GM21786 (cell line): ENCODE data around the gene AP5S1.
A peak's percentile ranks its signal among the peaks of the same experiment; 100 is the strongest.
"Not testable (repeated sequence)": the region's sequence is repeated elsewhere in the genome, so short reads cannot be mapped to it uniquely, and the experiment has no call there.

Experiments
- ATAC-seq: cut with Tn5 transposase; IDR thresholded peaks from one replicate; pipeline ENCODE4 v1.9.1; 2021; ENCODE audit not compliant: unreplicated experiment

The AP5S1 gene

DNA sequence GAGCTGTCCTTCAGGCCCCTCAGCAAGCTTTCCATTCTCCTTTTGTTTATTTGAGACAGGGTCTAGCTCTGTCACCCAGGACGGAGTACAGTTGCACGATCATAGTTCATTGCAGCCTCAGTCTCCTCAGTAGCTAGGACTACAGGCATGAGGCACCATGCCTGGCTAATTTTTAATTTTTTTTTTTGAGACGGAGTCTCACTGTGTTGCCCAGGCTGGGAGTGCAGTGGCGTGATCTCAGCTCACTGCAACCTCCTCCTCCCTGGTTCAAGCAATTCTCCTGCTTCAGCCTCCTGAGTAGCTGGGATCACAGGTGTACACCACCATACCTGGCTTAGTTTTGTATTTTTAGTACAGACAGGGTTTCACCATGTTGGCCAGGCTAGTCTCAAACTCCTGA, 31.1 kb upstream of the AP5S1 start:
- not testable (repeated sequence) for ATAC-seq

DNA sequence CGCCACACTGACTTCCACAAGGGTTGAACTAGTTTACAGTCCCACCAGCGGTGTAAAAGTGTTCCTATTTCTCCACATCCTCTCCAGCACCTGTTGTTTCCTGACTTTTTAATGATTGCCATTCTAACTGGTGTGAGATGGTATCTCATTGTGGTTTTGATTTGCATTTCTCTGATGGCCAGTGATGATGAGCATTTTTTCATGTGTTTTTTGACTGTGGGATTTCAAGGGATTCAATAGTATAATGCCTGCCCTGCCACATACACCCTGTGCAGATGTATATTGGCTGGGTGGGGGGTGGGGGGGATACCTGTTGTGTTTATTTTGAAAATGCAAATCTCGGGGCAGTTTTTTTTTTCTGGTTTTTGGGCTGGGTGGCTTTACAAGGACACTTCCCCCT, 26.2 kb upstream of the AP5S1 start:
- not testable (repeated sequence) for ATAC-seq

DNA sequence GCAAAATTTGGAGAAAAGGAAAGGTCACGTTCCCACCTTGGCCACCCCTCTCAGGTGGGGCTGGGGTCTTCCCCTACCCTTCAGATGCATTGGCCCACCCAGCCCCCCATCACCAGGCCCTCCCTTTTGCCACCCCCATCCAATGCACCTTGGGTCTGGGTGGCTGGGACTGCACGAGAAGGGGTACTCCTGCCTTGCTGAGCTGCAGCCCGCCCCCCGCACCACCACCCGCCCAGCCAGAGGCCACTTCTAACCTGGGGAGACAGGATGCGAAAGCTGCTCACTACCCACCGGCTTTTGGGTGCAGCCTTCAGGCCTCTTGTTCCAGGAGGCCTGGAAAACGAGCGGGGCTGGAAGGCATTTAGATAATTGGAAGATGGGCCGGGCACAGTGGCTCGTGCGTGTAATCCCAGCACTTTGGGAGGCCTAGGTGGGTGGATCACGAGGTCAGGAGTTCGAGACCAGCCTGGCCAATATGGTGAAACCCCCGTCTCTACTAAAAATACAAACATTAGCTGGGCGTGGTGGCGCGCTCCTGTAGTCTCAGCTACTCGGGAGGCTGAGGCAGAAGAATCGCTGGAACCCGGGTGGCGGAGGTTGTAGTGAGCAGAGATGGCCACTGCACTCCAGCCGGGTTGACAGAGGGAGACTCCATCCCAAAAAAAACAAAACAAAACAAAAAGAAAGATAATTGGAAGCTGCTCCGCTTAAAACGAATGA, 25.5 kb upstream of the AP5S1 start:
- no peak for ATAC-seq

DNA sequence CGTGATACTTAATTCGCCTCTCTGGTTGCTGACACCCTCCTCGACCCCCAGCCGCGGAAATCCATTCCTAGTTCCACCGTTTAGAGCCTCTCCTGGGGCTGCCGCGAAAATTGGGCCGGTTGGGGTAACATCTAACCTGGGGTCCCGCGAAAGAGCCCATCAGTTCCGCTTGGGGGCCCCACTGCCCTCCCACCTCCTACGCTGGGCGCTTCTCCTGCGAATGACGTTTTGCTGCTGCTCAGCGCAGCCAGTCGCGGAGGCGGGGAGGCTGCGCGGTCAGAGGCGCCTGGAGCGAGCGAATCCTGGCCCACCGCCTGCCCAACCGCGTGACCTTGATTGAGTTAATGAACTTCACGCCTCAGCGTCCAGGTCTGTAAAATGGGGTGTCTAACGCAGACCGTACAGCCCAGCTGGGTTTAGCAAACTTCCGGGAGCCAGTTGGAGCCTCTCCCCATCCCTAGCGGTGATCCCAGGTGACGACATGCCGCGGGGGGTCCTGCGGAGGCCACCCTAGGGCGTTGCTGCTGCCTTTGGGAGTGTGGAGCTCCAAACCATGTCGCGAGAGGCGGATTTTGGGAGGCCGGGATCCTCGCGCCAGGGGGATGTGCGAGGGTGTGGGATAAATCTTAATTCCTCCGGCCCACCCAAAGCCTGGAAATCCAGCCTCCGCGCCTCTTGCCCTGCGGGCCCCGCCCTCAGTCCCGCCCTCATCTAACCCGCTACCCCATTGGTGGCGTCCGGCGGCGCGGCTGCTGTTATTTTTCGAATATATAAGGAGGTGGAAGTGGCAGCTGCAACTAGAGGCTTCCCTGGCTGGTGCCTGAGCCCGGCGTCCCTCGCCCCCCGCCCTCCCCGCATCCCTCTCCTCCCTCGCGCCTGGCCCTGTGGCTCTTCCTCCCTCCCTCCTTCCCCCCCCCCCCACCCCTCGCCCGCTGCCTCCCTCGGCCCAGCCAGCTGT, 24.6 kb upstream of the AP5S1 start, which contains the start of gene CDC25B:
Gene CDC25B (plus strand): TSS at position 800 of the 958 bp plus-strand sequence. CDS start 222 bp downstream, outside the sequence.
- peak; percentile 57 for ATAC-seq

DNA sequence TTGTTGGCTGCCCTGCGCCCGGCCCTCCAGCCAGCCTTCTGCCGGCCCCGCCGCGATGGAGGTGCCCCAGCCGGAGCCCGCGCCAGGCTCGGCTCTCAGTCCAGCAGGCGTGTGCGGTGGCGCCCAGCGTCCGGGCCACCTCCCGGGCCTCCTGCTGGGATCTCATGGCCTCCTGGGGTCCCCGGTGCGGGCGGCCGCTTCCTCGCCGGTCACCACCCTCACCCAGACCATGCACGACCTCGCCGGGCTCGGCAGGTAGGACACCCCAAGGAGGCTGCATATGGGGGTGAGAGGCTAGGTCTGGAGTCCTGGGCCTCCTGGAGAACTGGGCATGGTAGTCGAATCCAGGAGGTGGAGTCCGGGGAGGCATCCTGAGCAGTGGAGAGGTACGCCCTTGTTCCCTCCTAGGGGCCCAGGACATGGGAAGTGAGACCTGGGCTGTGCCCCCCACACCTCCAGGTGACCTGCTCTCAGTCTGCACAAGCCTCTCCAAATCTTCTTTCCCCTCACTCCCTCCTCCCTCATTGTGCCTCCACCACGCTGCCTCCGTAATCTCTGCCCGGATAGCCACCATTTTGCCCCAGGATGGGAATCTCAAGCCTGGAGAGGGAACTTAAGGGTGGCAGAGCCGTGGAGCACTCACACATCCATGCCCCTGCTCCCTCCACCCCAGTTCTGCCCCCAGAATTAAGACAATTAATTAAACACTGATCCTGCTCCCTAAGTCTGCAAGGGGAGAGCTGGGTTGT, 23.7 kb upstream of the AP5S1 start:
- ATAC-seq = no peak

DNA sequence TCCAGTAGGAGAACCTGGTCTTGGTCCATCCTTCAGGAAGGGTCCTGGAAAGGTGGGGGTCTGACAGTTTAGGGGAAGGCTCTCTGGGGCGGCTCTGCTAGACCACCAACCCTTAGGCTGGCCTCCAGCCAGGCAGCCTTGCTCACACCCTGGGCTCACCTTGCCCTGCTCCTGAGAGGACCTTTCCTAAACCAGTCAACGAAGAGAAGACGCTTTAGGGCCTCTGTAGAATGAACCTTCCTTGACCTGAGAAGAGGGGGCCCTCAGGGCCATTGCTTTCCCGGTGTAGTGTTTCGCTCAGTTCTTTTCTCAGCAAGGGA, 23.2 kb upstream of the AP5S1 start:
- no peak for ATAC-seq

DNA sequence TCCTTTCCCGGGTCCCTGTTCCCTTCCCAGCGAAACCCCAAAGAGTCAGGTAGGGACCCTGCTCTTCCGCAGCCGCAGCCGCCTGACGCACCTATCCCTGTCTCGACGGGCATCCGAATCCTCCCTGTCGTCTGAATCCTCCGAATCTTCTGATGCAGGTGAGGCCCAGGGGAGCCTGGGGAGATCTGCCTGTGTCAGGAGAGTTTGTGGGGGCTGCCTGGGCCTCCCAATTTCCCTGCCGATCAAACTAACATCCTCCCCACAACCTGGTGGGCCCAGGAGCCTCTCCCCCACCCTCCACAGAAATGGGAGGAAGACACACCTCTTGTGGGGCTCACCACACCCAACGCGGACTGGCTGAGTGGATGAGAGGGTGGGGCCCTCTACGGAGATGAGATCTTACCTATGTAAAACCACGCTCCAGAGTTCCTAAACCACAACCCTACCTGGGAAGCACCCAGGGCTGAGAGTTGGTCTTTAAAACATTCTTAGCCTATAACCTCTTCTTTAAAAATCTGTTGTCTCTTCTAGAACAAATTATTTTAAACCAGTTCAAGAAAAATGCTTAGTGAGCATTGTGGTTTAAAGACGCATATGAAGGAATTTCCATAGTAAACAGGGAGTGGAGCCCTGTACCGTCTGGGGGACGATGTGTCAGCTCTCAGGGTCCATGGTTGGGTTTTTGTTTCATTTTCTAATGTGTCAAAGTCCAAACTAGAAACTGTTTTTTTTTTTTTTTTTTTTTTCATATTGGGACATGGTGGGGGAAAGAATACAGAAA, 22.6 kb upstream of the AP5S1 start:
- no peak for ATAC-seq

DNA sequence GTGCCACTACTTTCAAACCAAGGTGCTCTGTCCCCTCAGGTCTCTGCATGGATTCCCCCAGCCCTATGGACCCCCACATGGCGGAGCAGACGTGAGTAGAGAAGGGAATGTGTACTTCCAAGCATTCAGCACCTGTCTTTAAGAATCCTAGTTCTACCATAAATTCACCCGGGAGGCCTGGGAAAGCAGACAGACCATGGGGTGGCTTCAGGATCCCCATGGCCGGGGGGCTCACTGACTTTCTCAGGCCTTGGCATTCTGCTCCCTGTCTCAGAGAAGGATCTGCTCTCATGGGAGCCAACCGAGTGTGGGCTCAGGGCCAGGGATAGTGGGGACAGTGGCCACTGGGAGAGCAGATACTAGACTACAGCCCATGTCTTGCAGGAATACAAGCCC, 22.0 kb upstream of the AP5S1 start:
- ATAC-seq = no peak

DNA sequence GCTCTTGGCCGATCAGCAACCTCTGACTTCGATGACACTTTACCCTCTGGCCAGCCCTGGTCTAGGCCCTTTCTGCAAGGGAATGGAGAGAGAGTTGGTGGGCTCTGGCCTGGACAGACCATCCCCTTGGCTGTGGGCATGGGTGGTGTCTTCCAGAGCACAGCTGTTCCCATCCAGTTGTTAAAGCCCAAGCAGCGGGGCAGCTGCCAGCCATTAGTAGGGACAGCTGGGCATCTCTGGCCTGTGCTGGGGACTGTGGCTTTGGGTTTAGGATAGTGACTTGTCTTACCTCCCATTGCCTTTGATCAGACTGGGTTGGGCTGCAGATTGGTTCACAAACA, 21.5 kb upstream of the AP5S1 start:
- ATAC-seq = no peak

DNA sequence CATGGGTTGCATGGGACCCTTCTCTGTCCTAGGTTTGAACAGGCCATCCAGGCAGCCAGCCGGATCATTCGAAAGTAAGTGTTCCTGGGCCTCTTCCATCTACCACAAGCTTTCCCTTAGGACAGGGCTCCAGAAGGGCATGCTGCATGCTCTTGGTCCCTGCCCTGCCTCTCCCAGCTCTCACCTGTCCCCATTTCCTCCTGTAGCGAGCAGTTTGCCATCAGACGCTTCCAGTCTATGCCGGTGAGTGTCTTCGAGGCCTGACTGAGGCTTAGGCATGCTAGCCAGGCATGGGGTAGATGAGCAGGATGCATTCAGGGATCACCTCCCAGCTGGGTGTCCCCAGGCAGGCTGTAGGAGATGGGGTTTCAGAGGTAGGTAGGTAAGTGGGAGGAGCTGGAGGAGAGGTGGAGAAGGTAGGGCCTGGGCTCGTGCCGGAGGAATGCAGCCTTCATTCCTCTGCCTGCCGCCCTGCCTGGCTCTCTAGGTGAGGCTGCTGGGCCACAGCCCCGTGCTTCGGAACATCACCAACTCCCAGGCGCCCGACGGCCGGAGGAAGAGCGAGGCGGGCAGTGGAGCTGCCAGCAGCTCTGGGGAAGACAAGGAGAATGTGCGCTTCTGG, 20.0 kb upstream of the AP5S1 start:
- no peak for ATAC-seq

DNA sequence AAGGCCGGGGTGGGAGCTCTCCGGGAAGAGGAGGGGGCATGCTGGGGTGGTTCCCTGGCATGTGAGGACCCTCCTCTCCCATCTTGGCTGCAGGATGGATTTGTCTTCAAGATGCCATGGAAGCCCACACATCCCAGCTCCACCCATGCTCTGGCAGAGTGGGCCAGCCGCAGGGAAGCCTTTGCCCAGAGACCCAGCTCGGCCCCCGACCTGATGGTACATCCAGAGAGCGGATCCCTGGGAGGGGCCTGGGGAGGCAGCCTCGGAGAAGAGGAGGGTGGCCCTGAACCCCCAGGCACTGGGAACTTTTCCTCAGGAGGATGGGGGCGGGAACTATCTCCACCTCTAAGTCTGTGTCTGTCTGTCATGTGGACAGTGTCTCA, 19.5 kb upstream of the AP5S1 start:
- ATAC-seq = no peak

DNA sequence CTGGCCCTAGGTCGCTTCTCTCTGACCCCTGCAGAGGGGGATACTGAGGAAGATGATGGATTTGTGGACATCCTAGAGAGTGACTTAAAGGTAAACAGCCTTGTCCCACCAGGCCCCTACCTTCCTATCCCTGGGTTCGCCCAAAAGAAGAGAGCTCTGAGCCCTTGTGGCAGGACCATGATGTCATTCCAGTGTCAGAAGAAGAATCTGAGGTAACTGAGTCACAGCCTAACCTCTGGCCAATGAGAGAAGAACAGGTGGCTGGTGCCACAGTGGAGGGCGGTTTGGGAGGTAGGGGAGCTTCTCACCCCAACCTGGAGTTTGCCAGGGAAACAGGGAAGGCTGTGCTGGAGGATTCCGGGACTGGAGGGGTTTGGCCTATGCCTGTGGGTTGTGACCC, 19.0 kb upstream of the AP5S1 start:
- ATAC-seq = no peak

DNA sequence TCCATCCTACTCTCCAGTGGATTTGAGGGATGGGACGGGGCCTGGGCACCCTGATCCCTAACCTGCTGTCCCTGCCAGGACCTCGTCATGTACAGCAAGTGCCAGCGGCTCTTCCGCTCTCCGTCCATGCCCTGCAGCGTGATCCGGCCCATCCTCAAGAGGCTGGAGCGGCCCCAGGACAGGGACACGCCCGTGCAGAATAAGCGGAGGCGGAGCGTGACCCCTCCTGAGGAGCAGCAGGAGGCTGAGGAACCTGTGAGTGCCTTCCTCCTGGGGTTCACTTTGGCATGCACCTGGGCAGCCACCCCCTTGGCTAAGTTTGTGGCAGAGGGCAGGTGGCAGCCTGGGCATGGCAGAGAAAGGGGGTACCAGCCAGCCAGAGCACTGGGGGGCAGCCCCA, 18.5 kb upstream of the AP5S1 start:
- no peak for ATAC-seq

DNA sequence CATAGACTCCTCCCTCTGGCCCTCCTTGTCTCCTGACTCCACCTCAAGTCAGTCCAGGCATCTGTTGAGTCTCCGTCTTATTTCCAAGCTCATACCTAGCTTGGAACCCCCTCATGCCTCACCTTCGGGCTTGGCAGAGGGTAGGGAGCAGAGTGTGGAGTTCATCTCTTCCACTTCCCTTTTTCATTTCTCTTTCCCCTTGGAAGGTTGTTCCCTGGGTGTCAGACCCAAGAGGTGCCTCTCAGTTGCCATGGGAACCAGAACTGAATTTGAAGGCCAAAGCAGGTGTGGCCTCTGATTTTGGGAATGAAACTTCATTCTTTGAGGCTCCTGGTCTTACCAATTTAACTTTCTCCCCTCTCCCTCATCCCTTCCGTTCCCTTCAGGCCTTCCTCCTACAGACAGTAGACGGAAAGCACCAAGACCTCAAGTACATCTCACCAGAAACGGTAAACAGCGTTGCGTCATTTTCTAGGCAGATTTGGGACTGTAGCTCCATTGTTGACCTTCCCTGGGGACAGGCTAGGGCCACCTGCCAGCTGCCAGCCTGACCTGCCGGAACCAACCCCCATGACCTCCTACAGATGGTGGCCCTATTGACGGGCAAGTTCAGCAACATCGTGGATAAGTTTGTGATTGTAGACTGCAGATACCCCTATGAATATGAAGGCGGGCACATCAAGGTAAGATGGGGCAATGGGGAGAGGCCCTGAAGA, 17.7 kb upstream of the AP5S1 start:
- no peak for ATAC-seq

DNA sequence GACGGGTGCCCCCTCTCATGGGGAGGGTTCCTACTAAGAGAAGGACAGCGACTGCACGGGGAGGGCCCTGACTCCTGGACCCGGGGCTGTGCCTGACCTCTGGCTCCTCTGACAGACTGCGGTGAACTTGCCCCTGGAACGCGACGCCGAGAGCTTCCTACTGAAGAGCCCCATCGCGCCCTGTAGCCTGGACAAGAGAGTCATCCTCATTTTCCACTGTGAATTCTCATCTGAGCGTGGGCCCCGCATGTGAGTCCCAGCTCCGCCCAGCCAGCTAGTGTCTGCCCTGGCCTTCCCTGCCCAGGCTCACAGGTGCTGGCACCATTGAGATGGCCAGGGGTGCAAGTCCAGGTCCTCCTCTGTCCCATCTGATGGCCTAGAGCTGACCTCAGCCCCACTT, 17.1 kb upstream of the AP5S1 start:
- ATAC-seq = no peak

DNA sequence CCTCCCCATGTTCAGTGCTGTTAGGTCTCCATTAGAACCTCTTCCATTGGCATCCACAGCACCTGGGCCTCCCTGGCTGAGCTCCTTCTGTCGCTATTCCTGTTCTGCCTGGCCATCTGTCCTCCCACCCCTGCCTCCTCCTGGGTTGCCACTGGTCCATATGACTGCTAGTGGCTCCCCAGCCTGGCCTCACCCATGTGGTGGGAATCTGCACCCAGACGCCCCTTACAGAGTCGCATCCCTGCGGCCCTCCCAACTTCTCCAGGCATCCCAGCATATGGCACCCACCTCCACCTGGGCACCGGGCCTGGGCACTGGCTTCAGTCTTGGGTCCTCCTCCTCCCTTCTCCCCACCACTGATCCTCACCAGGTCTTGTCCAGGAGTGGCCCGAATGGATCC, 16.5 kb upstream of the AP5S1 start:
- ATAC-seq = no peak

DNA sequence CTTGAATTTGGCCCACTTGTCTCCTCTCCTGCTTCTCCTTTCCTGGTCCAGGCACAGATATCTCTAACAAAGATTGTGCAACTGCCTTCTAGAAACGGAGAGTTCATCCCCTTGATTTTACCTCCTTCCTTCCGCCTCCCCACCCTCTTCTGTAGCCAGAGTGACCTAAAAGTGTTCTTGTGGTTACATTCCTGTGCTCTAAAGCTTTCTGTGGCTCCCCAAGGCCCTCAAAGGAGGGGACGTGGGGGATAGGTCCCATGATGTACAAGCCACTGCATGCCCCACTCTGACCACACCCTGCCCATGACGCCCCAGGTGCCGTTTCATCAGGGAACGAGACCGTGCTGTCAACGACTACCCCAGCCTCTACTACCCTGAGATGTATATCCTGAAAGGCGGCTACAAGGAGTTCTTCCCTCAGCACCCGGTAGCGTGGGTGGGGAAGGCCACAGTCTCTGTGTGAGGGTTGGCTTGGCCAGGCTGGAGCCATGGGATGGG, 16.0 kb upstream of the AP5S1 start:
- no peak for ATAC-seq

DNA sequence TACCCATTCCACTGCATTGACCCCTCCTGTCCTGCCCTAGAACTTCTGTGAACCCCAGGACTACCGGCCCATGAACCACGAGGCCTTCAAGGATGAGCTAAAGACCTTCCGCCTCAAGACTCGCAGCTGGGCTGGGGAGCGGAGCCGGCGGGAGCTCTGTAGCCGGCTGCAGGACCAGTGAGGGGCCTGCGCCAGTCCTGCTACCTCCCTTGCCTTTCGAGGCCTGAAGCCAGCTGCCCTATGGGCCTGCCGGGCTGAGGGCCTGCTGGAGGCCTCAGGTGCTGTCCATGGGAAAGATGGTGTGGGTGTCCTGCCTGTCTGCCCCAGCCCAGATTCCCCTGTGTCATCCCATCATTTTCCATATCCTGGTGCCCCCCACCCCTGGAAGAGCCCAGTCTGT, 15.6 kb upstream of the AP5S1 start:
- ATAC-seq = no peak

DNA sequence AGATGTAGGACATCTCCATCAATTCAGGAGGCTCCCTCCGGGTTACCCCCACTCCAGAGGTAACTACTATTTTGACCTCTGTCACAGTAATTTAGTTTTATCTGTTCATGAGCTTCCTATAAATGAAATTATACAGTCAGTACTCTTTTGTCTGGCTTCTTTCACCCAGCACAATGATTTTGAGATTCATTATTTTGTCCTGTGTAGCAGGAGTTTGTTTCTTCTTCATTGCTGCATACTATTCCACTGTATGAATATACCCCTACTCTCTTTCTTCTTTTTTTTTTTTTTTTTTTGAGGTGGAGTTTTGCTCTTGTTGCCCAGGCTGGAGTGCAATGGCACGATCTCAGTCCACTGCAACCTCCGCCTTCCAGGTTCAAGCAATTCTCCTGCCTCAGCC, 11.8 kb upstream of the AP5S1 start:
- ATAC-seq = no peak
